Upper lobe of left lung (tissue), 4 donors: ENCODE data around the gene IL27RA.

Experiments used
- CTCF ChIP-seq, 6 experiments: fragments of 450-650 bp in 4 of 6; fragments of 200-600 bp in 2 of 6; sonication (generic) in 2 of 6; IDR thresholded peaks; one replicate each; pipeline ENCODE4 v1.5.1; 2016 to 2019; ENCODE audit warnings: antibody characterized with exemption in 6 of 6
- EP300 ChIP-seq, 4 donors: sonication (generic); formaldehyde crosslinking; IDR thresholded peaks; one replicate each; pipeline ENCODE4 v1.5.1; 2017; ENCODE audit warnings: antibody characterized with exemption in 4 of 4, control low read depth in 2 of 4
- POLR2A ChIP-seq, 4 donors: fragments of 450-650 bp; IDR thresholded peaks; one replicate each; pipeline ENCODE4 v1.5.1; 2016 to 2017; ENCODE audit warnings: antibody characterized with exemption in 4 of 4, mild to moderate bottlenecking in 2 of 4

GRCh38 chr19:14054099-14054498, 22.5 kb downstream of the IL27RA start:
- TF ChIP-seq CTCF (IDR thresholded peaks at IDR 0.05) (no peak), POLR2A (IDR thresholded peaks at IDR 0.05) (no peak), EP300 (IDR thresholded peaks at IDR 0.05) (no peak)
